ENCODE data around the gene BPIFA1.

GRCh38 chr20:33263784-33264183 is 28.0 kb downstream of the BPIFA1 start:
- TF ChIP-seq, protein P1, sequence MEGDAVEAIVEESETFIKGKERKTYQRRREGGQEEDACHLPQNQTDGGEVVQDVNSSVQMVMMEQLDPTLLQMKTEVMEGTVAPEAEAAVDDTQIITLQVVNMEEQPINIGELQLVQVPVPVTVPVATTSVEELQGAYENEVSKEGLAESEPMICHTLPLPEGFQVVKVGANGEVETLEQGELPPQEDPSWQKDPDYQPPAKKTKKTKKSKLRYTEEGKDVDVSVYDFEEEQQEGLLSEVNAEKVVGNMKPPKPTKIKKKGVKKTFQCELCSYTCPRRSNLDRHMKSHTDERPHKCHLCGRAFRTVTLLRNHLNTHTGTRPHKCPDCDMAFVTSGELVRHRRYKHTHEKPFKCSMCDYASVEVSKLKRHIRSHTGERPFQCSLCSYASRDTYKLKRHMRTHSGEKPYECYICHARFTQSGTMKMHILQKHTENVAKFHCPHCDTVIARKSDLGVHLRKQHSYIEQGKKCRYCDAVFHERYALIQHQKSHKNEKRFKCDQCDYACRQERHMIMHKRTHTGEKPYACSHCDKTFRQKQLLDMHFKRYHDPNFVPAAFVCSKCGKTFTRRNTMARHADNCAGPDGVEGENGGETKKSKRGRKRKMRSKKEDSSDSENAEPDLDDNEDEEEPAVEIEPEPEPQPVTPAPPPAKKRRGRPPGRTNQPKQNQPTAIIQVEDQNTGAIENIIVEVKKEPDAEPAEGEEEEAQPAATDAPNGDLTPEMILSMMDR (IDR thresholded peaks at IDR 0.05; ENCODE audit: control extremely low read depth in 1 of 3, insufficient read depth in 1 of 3, low read depth in 1 of 3, low read length in 3 of 3), result no peak
- TF ChIP-seq, protein P2, sequence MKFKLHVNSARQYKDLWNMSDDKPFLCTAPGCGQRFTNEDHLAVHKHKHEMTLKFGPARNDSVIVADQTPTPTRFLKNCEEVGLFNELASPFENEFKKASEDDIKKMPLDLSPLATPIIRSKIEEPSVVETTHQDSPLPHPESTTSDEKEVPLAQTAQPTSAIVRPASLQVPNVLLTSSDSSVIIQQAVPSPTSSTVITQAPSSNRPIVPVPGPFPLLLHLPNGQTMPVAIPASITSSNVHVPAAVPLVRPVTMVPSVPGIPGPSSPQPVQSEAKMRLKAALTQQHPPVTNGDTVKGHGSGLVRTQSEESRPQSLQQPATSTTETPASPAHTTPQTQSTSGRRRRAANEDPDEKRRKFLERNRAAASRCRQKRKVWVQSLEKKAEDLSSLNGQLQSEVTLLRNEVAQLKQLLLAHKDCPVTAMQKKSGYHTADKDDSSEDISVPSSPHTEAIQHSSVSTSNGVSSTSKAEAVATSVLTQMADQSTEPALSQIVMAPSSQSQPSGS (IDR thresholded peaks at IDR 0.05; ENCODE audit: low read length), result no peak
- no peak for TF ChIP-seq RFX5 (IDR thresholded peaks at IDR 0.05; ENCODE audit: borderline replicate concordance, low read depth, low read length)
- TF ChIP-seq POLR2AphosphoS5 (IDR thresholded peaks at IDR 0.05; ENCODE audit: low read depth, low read length), result no peak
- no peak for TF ChIP-seq SP1 (IDR thresholded peaks at IDR 0.05; ENCODE audit: low read depth, low read length)
- TF ChIP-seq, protein P3, sequence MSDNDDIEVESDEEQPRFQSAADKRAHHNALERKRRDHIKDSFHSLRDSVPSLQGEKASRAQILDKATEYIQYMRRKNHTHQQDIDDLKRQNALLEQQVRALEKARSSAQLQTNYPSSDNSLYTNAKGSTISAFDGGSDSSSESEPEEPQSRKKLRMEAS (IDR thresholded peaks at IDR 0.05), result no peak
- TF ChIP-seq TAF1 (IDR thresholded peaks at IDR 0.05; ENCODE audit: low read depth, low read length), result no peak
- TF ChIP-seq ASH2L (IDR thresholded peaks at IDR 0.05; ENCODE audit: low read length), result no peak
- no peak for TF ChIP-seq JUND (IDR thresholded peaks at IDR 0.05; ENCODE audit: low read length)
- TF ChIP-seq POLR2A (IDR thresholded peaks at IDR 0.05; ENCODE audit: control extremely low read depth in 1 of 2, low read depth in 2 of 2, low read length in 2 of 2), result no peak
- TF ChIP-seq CREB1 (IDR thresholded peaks at IDR 0.05), result no peak
- no peak for TF ChIP-seq CHD1 (IDR thresholded peaks at IDR 0.05; ENCODE audit: low read depth, low read length)
- TF ChIP-seq TBP (IDR thresholded peaks at IDR 0.05; ENCODE audit: low read depth, low read length), result no peak
- TF ChIP-seq EP300 (IDR thresholded peaks at IDR 0.05; ENCODE audit: borderline replicate concordance in 1 of 2, low read depth in 2 of 2, low read length in 2 of 2), result no peak
